SK-N-MC (cell line): ENCODE results near the gene NIPAL3.
A peak's percentile ranks its signal among the peaks of the same experiment; 100 is the strongest.
"Not testable (repeated sequence)": the region's sequence is repeated elsewhere in the genome, so short reads cannot be mapped to it uniquely, and the experiment has no call there.

ENCODE experiments used
- DNase-seq: peaks from one replicate; pipeline ENCODE4 v3.0.0-alpha.2; 2011; ENCODE audit warnings: low read depth, low spot score
- H3K27ac ChIP-seq: fragments of 200-600 bp; sonication (generic); 2 replicates; pipeline ENCODE4 v1.5.1; 2016; ENCODE audit warnings: mixed run types
- H3K36me3 ChIP-seq: fragments of 200-600 bp; sonication (generic); 2 replicates; pipeline ENCODE4 v1.6.1; 2017; ENCODE audit warnings: antibody characterized with exemption, low read length, mixed read lengths; ENCODE audit not compliant: insufficient read depth
- H3K4me3 ChIP-seq: fragments of 200-600 bp; sonication (generic); 2 replicates; pipeline ENCODE4 v1.5.1; 2016
- H3K9ac ChIP-seq: fragments of 200-600 bp; sonication (generic); 2 replicates; pipeline ENCODE4 v1.8.0; 2017; ENCODE audit warnings: mixed run types, mixed read lengths; ENCODE audit not compliant: insufficient read length
- H3K9me3 ChIP-seq: fragments of 200-600 bp; sonication (generic); 2 replicates; pipeline ENCODE4 v1.6.1; 2017; ENCODE audit warnings: low read depth, mild to moderate bottlenecking, antibody characterized with exemption, low read length, moderate library complexity, mixed read lengths
- EZH2 ChIP-seq: fragments of 200-600 bp; sonication (generic); IDR thresholded peaks from one replicate; pipeline ENCODE4 v1.6.1; 2017; ENCODE audit warnings: antibody characterized with exemption
- FOXP2 ChIP-seq: optimal IDR thresholded peaks from 2 replicates; pipeline ENCODE3; 2011; ENCODE audit warnings: mild to moderate bottlenecking, moderate library complexity; ENCODE audit not compliant: insufficient read depth; ENCODE audit errors: extremely low read length, control extremely low read depth
- POLR2AphosphoS5 ChIP-seq: IDR thresholded peaks from 2 replicates; pipeline ENCODE4 v1.6.1; 2012; ENCODE audit warnings: mild to moderate bottlenecking, low read depth, low read length, borderline replicate concordance

Gene NIPAL3

GRCh38 chr1:24452922-24453485, 37.4 kb downstream of the NIPAL3 start:
- TF ChIP-seq EZH2 (no peak), FOXP2 (no peak), POLR2AphosphoS5 (no peak)
- no peaks in the 10 kb centered on the region for H3K36me3 ChIP-seq
- no peaks in the 10 kb centered on the region for H3K9me3 ChIP-seq
- no peak overlapping the region for H3K27ac ChIP-seq
- no peak for DNase-seq
- H3K4me3 ChIP-seq = no peak overlapping the region
- no peak overlapping the region for H3K9ac ChIP-seq

GRCh38 chr1:24454673-24455072, 39.1 kb downstream of the NIPAL3 start:
- H3K4me3 ChIP-seq = no peak overlapping the region
- no peak overlapping the region for H3K27ac ChIP-seq
- H3K36me3 ChIP-seq = no peaks in the 10 kb centered on the region
- H3K9ac ChIP-seq = no peak overlapping the region
- no peaks in the 10 kb centered on the region for H3K9me3 ChIP-seq
- no peak for DNase-seq
- TF ChIP-seq POLR2AphosphoS5 = no peak

GRCh38 chr1:24455272-24455671, 39.7 kb downstream of the NIPAL3 start:
- no peak for DNase-seq
- H3K36me3 ChIP-seq = no peaks in the 10 kb centered on the region
- no peak overlapping the region for H3K9ac ChIP-seq
- H3K9me3 ChIP-seq = no peaks in the 10 kb centered on the region
- H3K27ac ChIP-seq = no peak overlapping the region
- TF ChIP-seq FOXP2 = no peak
- no peak overlapping the region for H3K4me3 ChIP-seq

- DNase-seq = no peak
- no peaks in the 10 kb centered on the region for H3K36me3 ChIP-seq
- H3K4me3 ChIP-seq = no peak overlapping the region
Observed at GRCh38 chr1:24457866-24458265, 42.3 kb downstream of the NIPAL3 start.

GRCh38 chr1:24459551-24460266, 44.1 kb downstream of the NIPAL3 start:
- no peak for DNase-seq
- H3K9me3 ChIP-seq = no peaks in the 10 kb centered on the region
- no peak overlapping the region for H3K27ac ChIP-seq
- TF ChIP-seq EZH2 (no peak), FOXP2 (no peak), POLR2AphosphoS5 (no peak)
- H3K9ac ChIP-seq = no peak overlapping the region
- H3K4me3 ChIP-seq = no peak overlapping the region
- no peaks in the 10 kb centered on the region for H3K36me3 ChIP-seq

More at GRCh38 chr1:24457866-24458265, 42.3 kb downstream of the NIPAL3 start:
- TF ChIP-seq POLR2AphosphoS5 = no peak
- no peak for TF ChIP-seq EZH2
- TF ChIP-seq FOXP2 = no peak
- H3K9ac ChIP-seq = no peak overlapping the region
- H3K27ac ChIP-seq = no peak overlapping the region
- no peaks in the 10 kb centered on the region for H3K9me3 ChIP-seq

GRCh38 chr1:24462128-24462527, 46.5 kb downstream of the NIPAL3 start:
- not testable (repeated sequence) for H3K27ac ChIP-seq, H3K4me3 ChIP-seq, DNase-seq, H3K9ac ChIP-seq, H3K36me3 ChIP-seq, H3K9me3 ChIP-seq

GRCh38 chr1:24463776-24464735, 48.5 kb downstream of the NIPAL3 start:
- Histone ChIP-seq H3K4me3 (0 out of 2 replicates have a peak overlapping the region, but pooled peaks have one; percentile 2), H3K36me3 (no peaks in the 10 kb centered on the region), H3K9ac (no peak overlapping the region), H3K27ac (0 out of 2 replicates have a peak overlapping the region, but pooled peaks have one; percentile 65), H3K9me3 (no peaks in the 10 kb centered on the region)
- no peak for DNase-seq
- TF ChIP-seq FOXP2 (no peak), POLR2AphosphoS5 (no peak), EZH2 (no peak)

GRCh38 chr1:24465099-24465498, 49.5 kb downstream of the NIPAL3 start:
- Histone ChIP-seq H3K9me3 (no peaks in the 10 kb centered on the region), H3K9ac (no peak overlapping the region), H3K4me3 (no peak overlapping the region), H3K27ac (no peak overlapping the region), H3K36me3 (no peaks in the 10 kb centered on the region)
- TF ChIP-seq FOXP2 (no peak), POLR2AphosphoS5 (no peak), EZH2 (no peak)
- DNase-seq = no peak
